Measurements from ENCODE around the gene RCCD1. TPM values are rescaled to one million over a fixed set of nuclear protein-coding genes. Genes with fewer than 3 reads are reported as not detected.

Gene RCCD1
- total and polyA plus RNA-seq, 2 donors (not counting 3 experiments of a cell fraction or from before 2014, with no cell fraction given), result 8.8 to 15.3 TPM

DNA sequence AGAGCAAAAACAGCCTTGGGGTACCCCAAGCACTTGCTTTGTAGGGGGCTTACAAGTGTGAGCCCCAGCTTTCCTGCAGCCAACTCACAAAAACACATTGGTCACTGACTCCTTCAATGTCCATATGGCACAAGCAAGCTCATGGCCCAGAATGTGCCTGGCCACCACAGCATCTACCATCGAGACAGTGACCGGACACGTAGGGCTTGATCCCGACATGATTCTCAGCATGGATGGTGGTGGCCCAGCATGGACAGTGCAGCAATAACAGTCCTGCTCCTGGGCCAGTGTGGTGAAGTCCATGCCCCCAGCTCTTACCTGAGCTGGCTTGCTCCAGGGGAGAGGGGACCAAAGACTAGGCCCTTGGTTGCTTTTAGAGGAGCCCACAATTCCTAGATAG, 13.6 kb upstream of the RCCD1 start:
- peaks cover 19 to 44% of the 10 kb centered on the region in 2 experiments for H3K36me3 ChIP-seq (ENCODE audit: control insufficient read depth in 2 of 2, extremely low read depth in 1 of 2, insufficient read depth in 2 of 2, low read length in 2 of 2)
- TF ChIP-seq GATA2 (IDR thresholded peaks at IDR 0.05; ENCODE audit: insufficient read depth, insufficient read length, low read depth, low read length) (no peak), POLR2A (IDR thresholded peaks at IDR 0.05; ENCODE audit: low read depth, low read length) (no peak), EZH2 (IDR thresholded peaks at IDR 0.05; ENCODE audit: borderline replicate concordance, low read depth, low read length, severe bottlenecking) (no peak), POLR2AphosphoS5 (IDR thresholded peaks at IDR 0.05; ENCODE audit: insufficient read depth, low read depth, low read length) (no peak), FOS (IDR thresholded peaks at IDR 0.05; ENCODE audit: borderline replicate concordance, insufficient read depth, low read length) (no peak)
- TF ChIP-seq, protein P1, sequence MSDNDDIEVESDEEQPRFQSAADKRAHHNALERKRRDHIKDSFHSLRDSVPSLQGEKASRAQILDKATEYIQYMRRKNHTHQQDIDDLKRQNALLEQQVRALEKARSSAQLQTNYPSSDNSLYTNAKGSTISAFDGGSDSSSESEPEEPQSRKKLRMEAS (IDR thresholded peaks at IDR 0.05; ENCODE audit: insufficient read depth, insufficient read length), result no peak
- CTCF ChIA-PET, result interaction anchor here (1.2 to 3.9 kb wide), 2 partner anchors 14 to 16 kb away, joined by 3 to 13 read pairs; partner anchors contain the start of gene RCCD1

DNA sequence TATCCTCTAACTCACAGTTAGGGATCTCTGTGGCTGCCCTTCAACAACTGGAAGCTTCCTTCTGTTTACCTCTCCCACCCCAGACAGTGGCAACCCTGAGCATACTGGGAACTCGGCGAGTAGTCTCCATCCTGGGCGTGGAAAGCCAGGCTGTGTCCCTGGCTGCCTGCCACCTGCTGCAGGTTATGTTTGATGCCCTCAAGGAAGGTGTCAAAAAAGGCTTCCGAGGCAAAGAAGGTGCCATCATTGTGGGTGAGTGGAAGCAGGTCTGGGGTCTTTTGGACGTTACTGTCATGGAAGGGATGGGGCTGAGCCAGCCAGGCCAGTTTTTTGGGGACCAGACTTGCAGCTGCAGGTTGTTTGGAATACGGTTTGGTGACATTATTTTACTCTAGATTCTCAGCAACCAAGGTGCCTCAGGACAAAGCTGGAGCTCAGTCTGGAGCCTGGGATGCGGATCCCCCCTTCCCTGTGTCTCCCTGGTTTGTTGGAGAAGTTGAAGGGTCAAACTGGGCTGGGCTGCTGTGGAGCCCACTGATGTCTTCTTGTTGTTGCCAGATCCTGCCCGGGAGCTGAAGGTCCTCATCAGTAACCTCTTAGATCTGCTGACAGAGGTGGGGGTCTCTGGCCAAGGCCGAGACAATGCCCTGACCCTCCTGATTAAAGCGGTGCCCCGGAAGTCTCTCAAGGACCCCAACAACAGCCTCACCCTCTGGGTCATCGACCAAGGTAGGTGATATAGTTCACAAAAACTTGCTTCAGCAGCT, 12.1 kb upstream of the RCCD1 start:
- no peaks in the 10 kb centered on the region for H3K27me3 ChIP-seq (ENCODE audit: control insufficient read depth in 2 of 2, insufficient read depth in 2 of 2, low read length in 2 of 2)
- dilution Hi-C loops (cut with MboI; ENCODE audit: extremely low pct_ligation_motif_present, low sequenced_read_pairs), result no loop called here
- BruUV-seq (replicated peaks), result no TSS peak
- H2AFZ ChIP-seq (ENCODE audit: low read depth, low read length), result no peak overlapping the region
- FAIRE-seq (no peak), DNase-seq (ENCODE audit: low read depth, low spot score) (no peak)
- no peaks in the 10 kb centered on the region for H4K20me1 ChIP-seq (replicated peaks; ENCODE audit: control insufficient read depth, extremely low read depth, insufficient read depth, low read length)
- TF ChIP-seq, protein P2, sequence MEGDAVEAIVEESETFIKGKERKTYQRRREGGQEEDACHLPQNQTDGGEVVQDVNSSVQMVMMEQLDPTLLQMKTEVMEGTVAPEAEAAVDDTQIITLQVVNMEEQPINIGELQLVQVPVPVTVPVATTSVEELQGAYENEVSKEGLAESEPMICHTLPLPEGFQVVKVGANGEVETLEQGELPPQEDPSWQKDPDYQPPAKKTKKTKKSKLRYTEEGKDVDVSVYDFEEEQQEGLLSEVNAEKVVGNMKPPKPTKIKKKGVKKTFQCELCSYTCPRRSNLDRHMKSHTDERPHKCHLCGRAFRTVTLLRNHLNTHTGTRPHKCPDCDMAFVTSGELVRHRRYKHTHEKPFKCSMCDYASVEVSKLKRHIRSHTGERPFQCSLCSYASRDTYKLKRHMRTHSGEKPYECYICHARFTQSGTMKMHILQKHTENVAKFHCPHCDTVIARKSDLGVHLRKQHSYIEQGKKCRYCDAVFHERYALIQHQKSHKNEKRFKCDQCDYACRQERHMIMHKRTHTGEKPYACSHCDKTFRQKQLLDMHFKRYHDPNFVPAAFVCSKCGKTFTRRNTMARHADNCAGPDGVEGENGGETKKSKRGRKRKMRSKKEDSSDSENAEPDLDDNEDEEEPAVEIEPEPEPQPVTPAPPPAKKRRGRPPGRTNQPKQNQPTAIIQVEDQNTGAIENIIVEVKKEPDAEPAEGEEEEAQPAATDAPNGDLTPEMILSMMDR (IDR thresholded peaks at IDR 0.05; ENCODE audit: extremely low read depth in 1 of 2, insufficient read depth in 1 of 2, low read depth in 1 of 2, low read length in 2 of 2), result no peak
- no peak for TF ChIP-seq EZH2 (IDR thresholded peaks at IDR 0.05; ENCODE audit: borderline replicate concordance, low read depth, low read length, severe bottlenecking)
- no peak for TF ChIP-seq POLR2AphosphoS5 (IDR thresholded peaks at IDR 0.05; ENCODE audit: insufficient read depth, low read depth, low read length)
- no peak for TF ChIP-seq JUN (IDR thresholded peaks at IDR 0.05; ENCODE audit: borderline replicate concordance, insufficient read depth, insufficient read length, low read depth)
- TF ChIP-seq POLR2A (IDR thresholded peaks at IDR 0.05; ENCODE audit: low read depth, low read length), result no peak
- TF ChIP-seq FOS (IDR thresholded peaks at IDR 0.05; ENCODE audit: borderline replicate concordance, insufficient read depth, low read length), result no peak
- TF ChIP-seq, protein P1 (IDR thresholded peaks at IDR 0.05; ENCODE audit: insufficient read depth, insufficient read length), result no peak
- no peaks in the 10 kb centered on the region for H3K4me1 ChIP-seq (ENCODE audit: control insufficient read depth, extremely low read depth, insufficient read depth, low read length)
- ChIA-PET POLR2A (no interaction called here), CTCF (interaction anchor here (1.0 to 3.9 kb wide), 2 partner anchors 7 to 14 kb away, joined by 3 to 13 read pairs; partner anchors contain the start of gene UNC45A)
- no peaks in the 10 kb centered on the region for H3K9me3 ChIP-seq (replicated peaks; ENCODE audit: control insufficient read depth, insufficient read depth, low read length)
- H3K79me2 ChIP-seq (ENCODE audit: control insufficient read depth, insufficient read depth, low read length), result no peaks in the 10 kb centered on the region
- H3K4me3 ChIP-seq (replicated peaks in 1 of 3; ENCODE audit: insufficient read depth in 1 of 3, low read depth in 1 of 3, low read length in 3 of 3), result no peak overlapping the region
- H3K9ac ChIP-seq (replicated peaks; ENCODE audit: extremely low read depth, insufficient read depth, low read length), result no peak overlapping the region
- no peaks in the 10 kb centered on the region for H3K9me1 ChIP-seq (replicated peaks; ENCODE audit: control insufficient read depth, extremely low read depth, insufficient read depth, low read length)
- peaks cover 25 to 56% of the 10 kb centered on the region in 2 experiments for H3K36me3 ChIP-seq (ENCODE audit: control insufficient read depth in 2 of 2, extremely low read depth in 1 of 2, insufficient read depth in 2 of 2, low read length in 2 of 2)
- H3K27ac ChIP-seq (ENCODE audit: insufficient read depth, low read depth, low read length), result no peak overlapping the region
- intact Hi-C loops (cut with micrococcal nuclease), result no loop called here
- no peak overlapping the region for H3K4me2 ChIP-seq (ENCODE audit: insufficient read depth, low read length)

More for the DNA sequence above, 13.6 kb upstream of the RCCD1 start:
- Histone ChIP-seq H3K9ac (replicated peaks; ENCODE audit: extremely low read depth, insufficient read depth, low read length) (no peak overlapping the region), H3K9me1 (replicated peaks; ENCODE audit: control insufficient read depth, extremely low read depth, insufficient read depth, low read length) (no peaks in the 10 kb centered on the region), H3K27me3 (ENCODE audit: control insufficient read depth in 2 of 2, insufficient read depth in 2 of 2, low read length in 2 of 2) (no peaks in the 10 kb centered on the region), H4K20me1 (replicated peaks; ENCODE audit: control insufficient read depth, extremely low read depth, insufficient read depth, low read length) (no peaks in the 10 kb centered on the region), H3K4me2 (ENCODE audit: insufficient read depth, low read length) (no peak overlapping the region), H3K4me3 (replicated peaks in 1 of 3; ENCODE audit: insufficient read depth in 1 of 3, low read depth in 1 of 3, low read length in 3 of 3) (no peak overlapping the region), H3K4me1 (ENCODE audit: control insufficient read depth, extremely low read depth, insufficient read depth, low read length) (peaks cover 9% of the 10 kb centered on the region), H2AFZ (ENCODE audit: low read depth, low read length) (no peak overlapping the region), H3K27ac (ENCODE audit: insufficient read depth, low read depth, low read length) (no peak overlapping the region), H3K9me3 (replicated peaks; ENCODE audit: control insufficient read depth, insufficient read depth, low read length) (no peaks in the 10 kb centered on the region), H3K79me2 (ENCODE audit: control insufficient read depth, insufficient read depth, low read length) (peaks cover 11% of the 10 kb centered on the region)
- POLR2A ChIA-PET, result no interaction called here
- DNase-seq (ENCODE audit: low read depth, low spot score) (no peak), FAIRE-seq (no peak)
- intact Hi-C loops (cut with micrococcal nuclease) (no loop called here), dilution Hi-C loops (cut with MboI; ENCODE audit: extremely low pct_ligation_motif_present, low sequenced_read_pairs) (no loop called here)
- BruUV-seq (replicated peaks), result no TSS peak
